ENCODE data around the gene EVI5.

DNA sequence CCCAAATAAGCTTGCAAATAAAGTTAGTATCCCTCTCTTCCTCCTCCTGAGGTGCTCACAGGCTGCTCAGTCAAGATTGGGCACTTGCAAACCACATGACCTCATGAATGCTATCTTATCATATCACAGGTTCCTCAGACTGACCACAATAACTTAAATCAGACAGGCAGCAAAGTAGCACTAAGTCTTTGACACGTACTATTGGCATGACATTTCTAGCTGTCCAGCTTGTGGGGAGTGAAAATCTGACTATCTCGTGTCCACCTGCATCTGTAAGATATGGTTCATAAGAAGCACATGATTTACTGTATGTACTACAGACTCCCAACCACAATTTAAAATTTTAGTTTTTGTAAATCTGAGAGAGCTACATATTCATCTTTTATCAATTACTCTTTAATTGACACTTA lies 240.1 kb downstream of the EVI5 start:
- TF ChIP-seq, protein P1, sequence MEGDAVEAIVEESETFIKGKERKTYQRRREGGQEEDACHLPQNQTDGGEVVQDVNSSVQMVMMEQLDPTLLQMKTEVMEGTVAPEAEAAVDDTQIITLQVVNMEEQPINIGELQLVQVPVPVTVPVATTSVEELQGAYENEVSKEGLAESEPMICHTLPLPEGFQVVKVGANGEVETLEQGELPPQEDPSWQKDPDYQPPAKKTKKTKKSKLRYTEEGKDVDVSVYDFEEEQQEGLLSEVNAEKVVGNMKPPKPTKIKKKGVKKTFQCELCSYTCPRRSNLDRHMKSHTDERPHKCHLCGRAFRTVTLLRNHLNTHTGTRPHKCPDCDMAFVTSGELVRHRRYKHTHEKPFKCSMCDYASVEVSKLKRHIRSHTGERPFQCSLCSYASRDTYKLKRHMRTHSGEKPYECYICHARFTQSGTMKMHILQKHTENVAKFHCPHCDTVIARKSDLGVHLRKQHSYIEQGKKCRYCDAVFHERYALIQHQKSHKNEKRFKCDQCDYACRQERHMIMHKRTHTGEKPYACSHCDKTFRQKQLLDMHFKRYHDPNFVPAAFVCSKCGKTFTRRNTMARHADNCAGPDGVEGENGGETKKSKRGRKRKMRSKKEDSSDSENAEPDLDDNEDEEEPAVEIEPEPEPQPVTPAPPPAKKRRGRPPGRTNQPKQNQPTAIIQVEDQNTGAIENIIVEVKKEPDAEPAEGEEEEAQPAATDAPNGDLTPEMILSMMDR (IDR thresholded peaks at IDR 0.05) = no peak
- TF ChIP-seq POLR2A (IDR thresholded peaks at IDR 0.05) = no peak

All from Peyer's patch (tissue), 4 donors.